HG02885 (cell line): ENCODE data around the gene TCEA3.
"Not testable (repeated sequence)": the region's sequence is repeated elsewhere in the genome, so short reads cannot be mapped to it uniquely, and the experiment has no call there.

ENCODE experiments used
- ATAC-seq: cut with Tn5 transposase; IDR thresholded peaks from one replicate; pipeline ENCODE4 v1.9.1; 2021; ENCODE audit warnings: mild to moderate bottlenecking; ENCODE audit not compliant: unreplicated experiment, poor library complexity

TCEA3 gene

GRCh38 chr1:23395154-23395724 is 29.3 kb downstream of the TCEA3 start:
- no peak for ATAC-seq

DNA sequence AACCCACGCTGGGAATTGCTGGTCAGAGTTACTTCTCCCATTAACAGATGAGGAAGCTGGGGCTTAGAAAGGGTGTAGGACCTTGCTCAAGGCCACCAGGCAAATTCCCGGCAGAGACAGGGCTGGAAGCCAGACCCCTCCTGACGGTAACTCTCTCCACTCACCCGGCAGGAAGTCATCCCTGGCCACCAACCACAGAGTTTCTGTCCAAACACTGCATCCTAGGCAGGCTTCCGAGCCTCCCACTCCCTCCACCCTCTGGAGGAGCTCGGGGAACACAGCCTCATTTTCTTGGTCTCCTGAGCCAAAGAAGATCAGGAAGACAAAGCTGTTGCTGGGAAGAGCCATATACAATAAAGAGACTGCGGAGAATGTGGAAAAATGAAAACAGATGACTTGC is 29.9 kb downstream of the TCEA3 start:
- no peak for ATAC-seq

GRCh38 chr1:23394181-23394580 is 30.4 kb downstream of the TCEA3 start:
- ATAC-seq, result no peak

- no peak for ATAC-seq
Measured at GRCh38 chr1:23393706-23394105, 30.8 kb downstream of the TCEA3 start.

DNA sequence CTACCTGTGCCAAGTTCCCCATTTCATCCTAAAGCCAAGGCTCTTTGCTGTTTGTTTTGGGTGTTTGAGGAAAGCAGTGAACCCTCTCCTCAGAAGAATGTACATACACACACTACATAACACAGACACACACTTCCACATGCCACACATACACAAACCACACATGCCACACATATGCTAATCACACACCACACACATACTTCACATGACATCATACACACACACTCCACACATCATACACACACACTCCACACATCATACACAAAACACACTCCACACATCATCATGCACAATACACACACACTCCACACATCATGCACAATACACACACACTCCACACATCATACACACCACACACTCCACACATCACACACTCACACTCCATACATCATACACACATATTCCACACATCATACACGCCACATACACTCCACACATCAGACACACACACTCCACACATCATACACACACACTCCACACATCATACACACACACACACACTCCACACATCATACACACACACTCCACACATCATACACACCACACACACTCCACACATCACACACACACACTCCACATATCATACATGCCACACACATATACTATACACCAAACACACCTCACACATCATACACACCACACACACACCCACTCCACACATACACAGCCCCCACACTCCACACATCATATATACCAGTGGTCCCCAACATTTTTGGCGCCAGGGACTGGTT is 32.3 kb downstream of the TCEA3 start:
- ATAC-seq, result no peak

- ATAC-seq, result no peak
Measured at GRCh38 chr1:23389837-23390321, 34.7 kb downstream of the TCEA3 start.

DNA sequence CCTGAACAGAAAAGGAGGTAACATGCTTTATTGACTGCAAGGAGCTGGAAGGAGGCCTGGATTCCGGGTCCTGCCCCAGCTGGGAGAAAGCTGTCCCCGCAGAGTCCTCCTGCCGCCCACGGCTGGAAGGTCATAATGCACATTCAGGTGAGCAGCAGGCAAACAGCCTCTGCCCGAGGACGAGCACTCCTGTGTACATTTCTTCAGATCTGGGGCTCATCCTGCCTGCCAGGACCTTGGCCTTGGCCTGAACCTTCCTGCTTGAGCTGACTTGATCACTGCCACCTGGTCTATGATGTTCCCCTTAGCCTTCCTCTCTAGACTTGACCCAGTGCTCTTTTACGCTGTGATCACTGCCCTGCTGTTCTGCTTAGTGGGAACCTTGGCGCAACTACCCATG is 37.1 kb downstream of the TCEA3 start:
- ATAC-seq, result no peak

- no peak for ATAC-seq
Measured at GRCh38 chr1:23385119-23385621, 39.4 kb downstream of the TCEA3 start.

- ATAC-seq, result no peak
Measured at GRCh38 chr1:23384312-23385058, 40.1 kb downstream of the TCEA3 start.

GRCh38 chr1:23383577-23384311 is 40.8 kb downstream of the TCEA3 start:
- ATAC-seq, result no peak

DNA sequence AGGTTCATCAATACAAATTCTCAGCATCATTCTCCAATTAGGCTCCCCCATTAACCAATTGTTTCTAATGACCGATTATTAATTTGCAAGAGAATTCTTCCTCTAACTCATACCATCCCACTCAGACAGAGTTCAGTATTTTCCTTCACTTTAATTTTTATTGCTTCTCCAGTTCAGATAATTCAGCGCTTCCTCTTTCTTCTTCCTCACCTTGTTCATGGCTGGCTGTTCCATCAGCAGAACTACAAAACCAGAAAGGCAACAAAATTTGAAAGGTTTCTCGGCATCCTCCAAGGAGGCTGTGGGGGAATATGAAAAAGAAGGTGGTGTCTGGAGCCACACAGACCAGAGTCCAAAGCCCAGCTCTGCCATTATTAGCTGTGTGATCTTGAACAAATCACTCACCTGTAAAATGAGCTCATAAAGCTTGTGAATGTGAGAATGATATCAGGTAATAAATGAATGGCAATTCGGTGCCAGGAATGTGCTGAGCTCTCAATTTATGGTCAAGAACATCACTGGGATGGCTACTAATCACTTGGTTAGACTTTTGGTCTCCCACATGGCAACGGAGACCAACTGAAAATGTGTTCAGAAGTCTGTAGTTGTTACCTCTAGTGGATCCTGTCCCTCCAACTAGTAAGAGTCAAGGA is 43.2 kb downstream of the TCEA3 start:
- ATAC-seq, result no peak

DNA sequence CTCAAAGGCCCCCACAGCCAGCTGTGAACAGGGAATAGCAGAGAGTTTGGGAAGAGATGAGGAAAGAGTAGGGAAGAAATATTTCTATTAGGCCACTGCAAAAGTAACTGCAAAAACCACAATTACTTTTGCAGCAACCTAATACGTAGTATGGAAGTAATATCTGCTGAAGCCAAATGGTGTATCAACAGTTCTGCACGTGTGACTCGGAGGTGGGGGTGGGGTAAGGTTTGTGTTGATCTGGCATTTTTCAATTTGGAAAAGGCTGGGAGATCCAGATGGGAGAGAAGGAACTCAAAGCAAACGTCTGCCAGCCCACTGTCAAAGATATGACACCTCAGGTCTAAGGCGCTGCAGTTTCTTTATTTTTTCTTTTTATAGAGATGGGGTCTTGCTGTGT is 43.8 kb downstream of the TCEA3 start:
- ATAC-seq, result no peak

DNA sequence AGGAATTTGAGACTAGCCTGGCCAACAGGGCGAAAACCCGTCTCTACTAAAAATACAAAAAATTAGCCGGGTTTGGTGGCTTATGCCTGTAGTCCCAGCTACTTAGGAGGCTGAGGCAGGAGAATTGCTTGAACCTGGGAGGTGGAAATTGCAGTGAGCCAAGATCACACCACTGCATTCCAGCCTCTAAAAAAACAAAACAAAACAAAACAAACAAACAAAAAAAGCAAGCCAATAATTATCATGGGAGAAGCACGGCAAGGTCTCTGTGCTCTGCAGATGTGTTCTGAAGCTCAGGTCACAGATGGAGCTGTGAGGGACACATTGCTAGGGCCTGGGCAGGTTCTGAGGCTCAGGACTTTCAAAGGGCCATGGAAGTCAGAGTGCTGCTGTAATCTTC is 44.3 kb downstream of the TCEA3 start:
- not testable (repeated sequence) for ATAC-seq

- no peak for ATAC-seq
Measured at GRCh38 chr1:23376890-23377811, 47.4 kb downstream of the TCEA3 start.

DNA sequence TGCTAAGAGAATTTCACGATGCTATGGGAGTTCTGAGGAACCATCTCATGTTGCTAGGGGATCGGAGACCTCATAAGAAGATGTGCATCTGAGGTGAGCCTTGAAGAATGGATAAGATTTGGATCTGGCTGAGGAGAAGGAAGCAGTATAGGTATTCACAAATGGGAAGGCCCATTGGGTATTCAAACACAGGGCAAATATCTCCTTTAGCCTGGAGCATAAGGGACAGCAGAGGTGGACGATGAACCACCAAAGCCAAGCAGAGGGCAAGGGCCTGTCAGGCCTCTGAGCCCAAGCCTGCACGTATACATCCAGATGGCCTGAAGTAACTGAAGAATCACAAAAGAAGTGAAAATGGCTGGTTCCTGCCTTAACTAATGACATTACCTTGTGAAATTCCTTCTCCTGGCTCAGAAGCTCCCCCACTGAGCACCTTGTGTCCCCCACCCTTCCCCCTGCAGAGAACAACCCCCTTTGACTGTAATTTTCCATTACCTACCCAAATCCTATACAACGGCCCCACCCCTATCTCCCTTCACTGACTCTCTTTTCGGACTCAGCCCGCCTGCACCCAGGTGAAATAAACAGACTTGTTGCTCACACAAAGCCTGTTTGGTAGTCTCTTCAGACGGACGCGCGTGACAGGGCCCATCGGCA is 50.3 kb downstream of the TCEA3 start:
- ATAC-seq, result not testable (repeated sequence)

DNA sequence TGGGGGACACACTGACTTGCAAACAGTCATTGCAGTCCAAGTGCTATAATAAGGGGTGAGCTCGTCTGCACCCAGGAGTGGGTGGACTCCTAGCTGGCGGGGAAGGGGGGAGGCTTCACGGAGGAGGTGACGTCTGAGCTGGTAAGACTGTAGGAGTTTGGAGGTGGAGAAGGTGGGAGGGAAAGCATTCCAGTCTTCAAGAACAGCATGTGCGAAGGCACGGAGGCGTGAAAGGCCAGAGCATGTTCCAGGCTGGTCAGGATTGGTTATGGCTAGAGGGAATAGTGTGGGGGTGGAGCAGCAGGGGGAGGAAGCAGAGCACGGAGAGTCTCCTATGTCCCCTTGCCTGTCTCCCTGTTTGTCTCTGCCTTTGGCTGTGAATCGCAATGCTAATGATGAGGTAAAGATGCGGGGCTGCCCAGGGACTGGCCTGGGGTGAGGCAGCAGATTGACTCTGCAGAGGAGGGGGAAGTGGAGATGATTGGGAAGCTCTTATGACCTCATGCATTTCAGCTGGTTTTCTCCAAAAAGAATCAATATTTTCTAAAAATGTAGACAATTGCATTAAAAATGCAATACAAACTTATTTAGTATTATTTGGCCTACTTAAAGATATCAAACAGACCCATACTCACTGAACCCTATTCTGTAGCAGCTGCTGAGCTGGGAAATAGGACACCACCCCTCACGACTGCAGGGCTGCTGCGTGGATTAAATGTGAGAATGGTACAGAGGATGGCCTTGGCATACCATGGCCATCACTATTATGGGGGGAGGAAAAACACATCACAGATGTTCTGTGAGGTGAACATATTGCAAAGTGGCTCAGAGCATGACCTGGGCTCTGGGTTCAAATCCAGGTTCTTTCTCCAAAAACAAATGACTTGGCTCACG is 52.3 kb downstream of the TCEA3 start:
- ATAC-seq, result no peak
